Ishikawa (cell line): ENCODE measurements around the gene DCAF7.

ENCODE experiments used
- CEBPB ChIP-seq: IDR thresholded peaks from 2 replicates; pipeline ENCODE4 v1.6.1; 2012
- CREB1 ChIP-seq: IDR thresholded peaks from 2 replicates; pipeline ENCODE4 v1.6.1; 2012; ENCODE audit warnings: low read depth
- EGR1 ChIP-seq: IDR thresholded peaks from 2 replicates; pipeline ENCODE4 v1.6.1; 2012
- EP300 ChIP-seq: IDR thresholded peaks from 2 replicates; pipeline ENCODE4 v1.6.1; 2012; ENCODE audit warnings: borderline replicate concordance
- FOXM1 ChIP-seq: IDR thresholded peaks from 2 replicates; pipeline ENCODE4 v1.6.1; 2012; ENCODE audit warnings: low read depth, borderline replicate concordance
- NFIC ChIP-seq: IDR thresholded peaks from 2 replicates; pipeline ENCODE4 v1.6.1; 2012
- RAD21 ChIP-seq: IDR thresholded peaks from 2 replicates; pipeline ENCODE4 v1.6.1; 2012; ENCODE audit warnings: low read depth
- TAF1 ChIP-seq: IDR thresholded peaks from 2 replicates; pipeline ENCODE4 v1.6.1; 2012; ENCODE audit warnings: low read depth, mild to moderate bottlenecking
- TCF12 ChIP-seq: IDR thresholded peaks from 2 replicates; pipeline ENCODE4 v1.6.1; 2012; ENCODE audit warnings: low read depth
- TEAD4 ChIP-seq: IDR thresholded peaks from 2 replicates; pipeline ENCODE4 v1.6.1; 2012
- YY1 ChIP-seq: IDR thresholded peaks from 2 replicates; pipeline ENCODE4 v1.6.1; 2012; ENCODE audit warnings: low read depth
- ZBTB7A ChIP-seq: IDR thresholded peaks from 2 replicates; pipeline ENCODE4 v1.6.1; 2012; ENCODE audit warnings: low read depth
- TF ChIP-seq, protein P1 (sequence below): IDR thresholded peaks from 2 replicates; pipeline ENCODE4 v1.6.1; 2012
- TF ChIP-seq, protein P2 (sequence below): IDR thresholded peaks from 2 replicates; pipeline ENCODE4 v1.6.1; 2012

Gene DCAF7

DNA sequence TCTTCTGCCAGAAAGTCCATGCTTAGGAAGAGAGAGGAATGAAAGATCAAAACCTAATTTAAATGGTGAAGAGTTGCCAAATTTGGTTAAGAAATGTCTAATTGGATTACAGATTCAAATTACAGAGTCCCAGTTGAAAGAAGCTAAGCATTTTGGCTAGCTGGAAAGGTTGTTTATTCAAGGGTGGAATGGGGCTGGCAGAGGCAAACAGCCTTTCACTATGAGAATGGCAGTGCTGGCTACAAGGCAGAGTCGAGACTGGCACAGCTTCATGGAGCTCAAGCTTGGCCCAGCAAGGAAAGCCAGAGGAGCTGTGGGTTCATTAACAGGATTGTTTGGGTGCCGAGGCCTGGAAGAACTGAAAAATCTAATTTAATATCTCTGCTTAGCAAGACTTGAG, 85.5 kb downstream of the DCAF7 start:
- no peak for TF ChIP-seq YY1
- TF ChIP-seq FOXM1, result no peak
- TF ChIP-seq ZBTB7A, result no peak

- TF ChIP-seq YY1 (no peak), TEAD4 (no peak), CREB1 (no peak), TCF12 (no peak), NFIC (no peak), CEBPB (no peak), FOXM1 (no peak), TAF1 (no peak), RAD21 (no peak), EP300 (no peak)
- TF ChIP-seq, protein P1, sequence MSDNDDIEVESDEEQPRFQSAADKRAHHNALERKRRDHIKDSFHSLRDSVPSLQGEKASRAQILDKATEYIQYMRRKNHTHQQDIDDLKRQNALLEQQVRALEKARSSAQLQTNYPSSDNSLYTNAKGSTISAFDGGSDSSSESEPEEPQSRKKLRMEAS, result no peak
- TF ChIP-seq, protein P2, sequence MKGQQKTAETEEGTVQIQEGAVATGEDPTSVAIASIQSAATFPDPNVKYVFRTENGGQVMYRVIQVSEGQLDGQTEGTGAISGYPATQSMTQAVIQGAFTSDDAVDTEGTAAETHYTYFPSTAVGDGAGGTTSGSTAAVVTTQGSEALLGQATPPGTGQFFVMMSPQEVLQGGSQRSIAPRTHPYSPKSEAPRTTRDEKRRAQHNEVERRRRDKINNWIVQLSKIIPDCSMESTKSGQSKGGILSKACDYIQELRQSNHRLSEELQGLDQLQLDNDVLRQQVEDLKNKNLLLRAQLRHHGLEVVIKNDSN, result no peak
These were observed 88.8 kb downstream of the DCAF7 start for GRCh38 chr17:63639125-63639524.

GRCh38 chr17:63640038-63640437, 89.8 kb downstream of the DCAF7 start:
- TF ChIP-seq NFIC (no peak), RAD21 (no peak), EGR1 (no peak), CREB1 (no peak)

DNA sequence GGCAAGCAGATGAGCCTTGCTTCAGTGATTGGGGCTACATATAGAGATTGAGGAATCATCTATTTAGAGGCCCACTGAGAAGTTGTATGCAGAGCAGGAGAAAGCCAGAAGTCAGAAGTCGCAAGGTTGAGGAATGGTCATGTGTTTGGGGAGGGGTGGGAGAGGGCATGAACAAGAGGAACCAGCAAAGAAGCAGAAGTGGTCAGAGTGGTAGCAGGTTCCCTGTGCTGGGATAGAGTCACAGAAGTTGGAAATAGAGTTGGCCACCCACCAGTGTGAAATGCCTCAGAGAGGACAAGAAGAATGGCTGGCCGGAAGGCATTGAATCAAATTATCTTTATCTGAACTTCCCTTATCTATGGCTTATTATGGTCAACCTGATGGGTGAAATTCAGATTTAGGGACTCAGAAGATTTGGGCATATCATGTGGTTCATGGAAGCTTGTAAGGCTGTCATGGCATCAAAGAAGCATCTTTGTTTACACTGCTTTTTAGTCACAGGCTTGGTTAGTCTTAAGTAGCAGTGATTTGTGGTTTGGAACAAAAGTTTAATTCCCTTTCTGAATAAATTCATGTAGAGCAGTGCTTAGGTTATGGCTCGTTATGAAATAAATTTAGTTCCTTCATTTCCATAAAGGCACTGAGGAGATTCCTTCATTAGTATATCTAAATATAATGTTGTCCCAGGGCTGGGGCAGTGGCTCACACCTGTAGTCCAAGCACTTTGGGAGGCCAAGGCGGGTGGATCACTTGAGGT, 91.6 kb downstream of the DCAF7 start:
- no peak for TF ChIP-seq TAF1
- TF ChIP-seq CREB1, result no peak
- no peak for TF ChIP-seq FOXM1
- TF ChIP-seq TEAD4, result no peak
- no peak for TF ChIP-seq NFIC
- no peak for TF ChIP-seq CEBPB
